ENCODE results near the gene CAMK1D.

- TF ChIP-seq SP1 (CRISPR knock-in tag; conservative IDR thresholded peaks at IDR 0.05) (no peak), CTCF (IDR thresholded peaks at IDR 0.05) (no peak), TCF7 (CRISPR knock-in tag; IDR thresholded peaks at IDR 0.05; ENCODE audit: low read depth) (no peak), FOXJ3 (CRISPR knock-in tag; IDR thresholded peaks at IDR 0.05; ENCODE audit: borderline replicate concordance) (no peak), ZNF219 (CRISPR knock-in tag; IDR thresholded peaks at IDR 0.05; ENCODE audit: borderline replicate concordance) (no peak), ATF2 (CRISPR knock-in tag; IDR thresholded peaks at IDR 0.05; ENCODE audit: borderline replicate concordance, low read depth) (no peak), ETV6 (CRISPR knock-in tag; IDR thresholded peaks at IDR 0.05) (no peak)
- TF ChIP-seq, protein P1, sequence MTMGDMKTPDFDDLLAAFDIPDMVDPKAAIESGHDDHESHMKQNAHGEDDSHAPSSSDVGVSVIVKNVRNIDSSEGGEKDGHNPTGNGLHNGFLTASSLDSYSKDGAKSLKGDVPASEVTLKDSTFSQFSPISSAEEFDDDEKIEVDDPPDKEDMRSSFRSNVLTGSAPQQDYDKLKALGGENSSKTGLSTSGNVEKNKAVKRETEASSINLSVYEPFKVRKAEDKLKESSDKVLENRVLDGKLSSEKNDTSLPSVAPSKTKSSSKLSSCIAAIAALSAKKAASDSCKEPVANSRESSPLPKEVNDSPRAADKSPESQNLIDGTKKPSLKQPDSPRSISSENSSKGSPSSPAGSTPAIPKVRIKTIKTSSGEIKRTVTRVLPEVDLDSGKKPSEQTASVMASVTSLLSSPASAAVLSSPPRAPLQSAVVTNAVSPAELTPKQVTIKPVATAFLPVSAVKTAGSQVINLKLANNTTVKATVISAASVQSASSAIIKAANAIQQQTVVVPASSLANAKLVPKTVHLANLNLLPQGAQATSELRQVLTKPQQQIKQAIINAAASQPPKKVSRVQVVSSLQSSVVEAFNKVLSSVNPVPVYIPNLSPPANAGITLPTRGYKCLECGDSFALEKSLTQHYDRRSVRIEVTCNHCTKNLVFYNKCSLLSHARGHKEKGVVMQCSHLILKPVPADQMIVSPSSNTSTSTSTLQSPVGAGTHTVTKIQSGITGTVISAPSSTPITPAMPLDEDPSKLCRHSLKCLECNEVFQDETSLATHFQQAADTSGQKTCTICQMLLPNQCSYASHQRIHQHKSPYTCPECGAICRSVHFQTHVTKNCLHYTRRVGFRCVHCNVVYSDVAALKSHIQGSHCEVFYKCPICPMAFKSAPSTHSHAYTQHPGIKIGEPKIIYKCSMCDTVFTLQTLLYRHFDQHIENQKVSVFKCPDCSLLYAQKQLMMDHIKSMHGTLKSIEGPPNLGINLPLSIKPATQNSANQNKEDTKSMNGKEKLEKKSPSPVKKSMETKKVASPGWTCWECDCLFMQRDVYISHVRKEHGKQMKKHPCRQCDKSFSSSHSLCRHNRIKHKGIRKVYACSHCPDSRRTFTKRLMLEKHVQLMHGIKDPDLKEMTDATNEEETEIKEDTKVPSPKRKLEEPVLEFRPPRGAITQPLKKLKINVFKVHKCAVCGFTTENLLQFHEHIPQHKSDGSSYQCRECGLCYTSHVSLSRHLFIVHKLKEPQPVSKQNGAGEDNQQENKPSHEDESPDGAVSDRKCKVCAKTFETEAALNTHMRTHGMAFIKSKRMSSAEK (CRISPR knock-in tag; IDR thresholded peaks at IDR 0.05; ENCODE audit: borderline replicate concordance): no peak
- TF ChIP-seq, protein P2, sequence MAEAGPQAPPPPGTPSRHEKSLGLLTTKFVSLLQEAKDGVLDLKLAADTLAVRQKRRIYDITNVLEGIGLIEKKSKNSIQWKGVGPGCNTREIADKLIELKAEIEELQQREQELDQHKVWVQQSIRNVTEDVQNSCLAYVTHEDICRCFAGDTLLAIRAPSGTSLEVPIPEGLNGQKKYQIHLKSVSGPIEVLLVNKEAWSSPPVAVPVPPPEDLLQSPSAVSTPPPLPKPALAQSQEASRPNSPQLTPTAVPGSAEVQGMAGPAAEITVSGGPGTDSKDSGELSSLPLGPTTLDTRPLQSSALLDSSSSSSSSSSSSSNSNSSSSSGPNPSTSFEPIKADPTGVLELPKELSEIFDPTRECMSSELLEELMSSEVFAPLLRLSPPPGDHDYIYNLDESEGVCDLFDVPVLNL (CRISPR knock-in tag; IDR thresholded peaks at IDR 0.05; ENCODE audit: borderline replicate concordance, low read depth): no peak
Observed at GRCh38 chr10:12502526-12503274, 153.4 kb downstream of the CAMK1D start.

All from WTC11 (cell line).